ENCODE results near the gene BCAS3. TPM values are rescaled to one million over a fixed set of nuclear protein-coding genes. Genes with fewer than 3 reads are reported as not detected.

The BCAS3 gene
- total RNA-seq, 1 donor from 2014 or later, result 38.1 TPM

DNA sequence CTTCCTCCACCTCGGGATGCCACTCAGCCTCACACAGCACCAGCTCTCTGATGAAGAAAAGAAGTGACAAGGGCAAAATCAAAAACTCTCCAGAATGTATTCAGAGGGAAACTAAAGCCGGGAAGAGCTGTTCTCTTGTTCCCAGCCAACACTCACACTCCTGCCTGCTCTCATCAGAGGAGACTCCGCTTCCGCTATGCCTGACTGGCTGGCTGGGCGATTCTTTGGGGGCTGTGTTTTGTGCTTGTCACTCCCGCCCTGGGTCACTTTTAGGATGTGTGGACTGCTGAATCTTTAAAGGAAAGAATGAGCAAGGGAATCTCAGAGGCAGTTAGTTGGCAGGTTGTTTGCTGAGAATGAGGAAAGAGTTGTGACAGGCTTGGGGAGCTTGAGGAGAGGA lies 667.4 kb downstream of the BCAS3 start:
- Mint-ChIP-seq H3K9me3 (ENCODE audit: unreplicated experiment) (no peaks in the 10 kb centered on the region), H3K4me3 (ENCODE audit: unreplicated experiment) (no peak overlapping the region), H3K27me3 (ENCODE audit: unreplicated experiment) (no peaks in the 10 kb centered on the region), H3K4me1 (ENCODE audit: unreplicated experiment) (no peaks in the 10 kb centered on the region), H3K27ac (ENCODE audit: unreplicated experiment) (no peak overlapping the region), H3K36me3 (ENCODE audit: low read depth, unreplicated experiment) (peaks cover 3% of the 10 kb centered on the region)
- DNase-seq (ENCODE audit: low spot score), result no peak
- TF ChIP-seq, protein P1, sequence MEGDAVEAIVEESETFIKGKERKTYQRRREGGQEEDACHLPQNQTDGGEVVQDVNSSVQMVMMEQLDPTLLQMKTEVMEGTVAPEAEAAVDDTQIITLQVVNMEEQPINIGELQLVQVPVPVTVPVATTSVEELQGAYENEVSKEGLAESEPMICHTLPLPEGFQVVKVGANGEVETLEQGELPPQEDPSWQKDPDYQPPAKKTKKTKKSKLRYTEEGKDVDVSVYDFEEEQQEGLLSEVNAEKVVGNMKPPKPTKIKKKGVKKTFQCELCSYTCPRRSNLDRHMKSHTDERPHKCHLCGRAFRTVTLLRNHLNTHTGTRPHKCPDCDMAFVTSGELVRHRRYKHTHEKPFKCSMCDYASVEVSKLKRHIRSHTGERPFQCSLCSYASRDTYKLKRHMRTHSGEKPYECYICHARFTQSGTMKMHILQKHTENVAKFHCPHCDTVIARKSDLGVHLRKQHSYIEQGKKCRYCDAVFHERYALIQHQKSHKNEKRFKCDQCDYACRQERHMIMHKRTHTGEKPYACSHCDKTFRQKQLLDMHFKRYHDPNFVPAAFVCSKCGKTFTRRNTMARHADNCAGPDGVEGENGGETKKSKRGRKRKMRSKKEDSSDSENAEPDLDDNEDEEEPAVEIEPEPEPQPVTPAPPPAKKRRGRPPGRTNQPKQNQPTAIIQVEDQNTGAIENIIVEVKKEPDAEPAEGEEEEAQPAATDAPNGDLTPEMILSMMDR (IDR thresholded peaks at IDR 0.05; ENCODE audit: unreplicated experiment), result no peak

DNA sequence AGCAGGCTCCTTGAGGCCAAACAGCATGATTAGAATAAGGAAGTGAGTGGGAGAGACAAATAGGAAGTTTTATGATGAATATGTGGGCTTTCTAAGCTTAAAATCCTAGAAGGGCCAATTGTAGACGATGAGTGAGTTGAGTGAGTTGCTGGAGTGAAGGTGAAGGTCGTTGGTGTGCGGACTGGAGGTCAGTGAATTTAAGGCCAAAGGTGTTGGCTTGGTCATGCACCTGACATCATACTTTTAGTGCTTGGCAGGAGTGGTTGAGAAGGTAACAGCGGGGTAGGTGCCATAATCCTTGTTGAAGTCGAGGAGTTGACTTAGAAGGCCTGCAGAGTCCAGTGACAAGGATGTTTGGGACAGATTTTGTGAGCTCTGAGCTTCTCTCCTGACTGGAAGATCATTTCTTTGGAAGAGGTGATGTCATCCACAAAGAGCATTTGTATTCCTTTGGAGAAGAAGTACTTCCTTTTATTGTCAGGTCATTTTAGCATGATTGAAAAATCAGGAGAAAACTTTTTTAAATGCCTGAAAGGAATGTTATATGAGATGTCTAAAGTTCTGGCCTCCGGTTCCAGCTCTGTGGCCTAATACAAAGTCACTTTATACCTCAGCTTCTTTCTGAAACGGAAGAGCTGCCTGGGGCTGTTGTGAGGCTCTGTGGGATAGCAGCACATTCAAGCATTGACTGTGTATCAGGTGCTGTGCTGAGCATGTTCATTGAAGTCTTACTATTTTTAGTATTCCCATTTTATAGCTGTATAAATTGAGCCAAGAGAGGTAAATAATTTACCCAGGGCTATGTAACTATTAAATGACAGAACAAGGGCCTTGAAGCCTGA lies 668.4 kb downstream of the BCAS3 start:
- H3K4me1 Mint-ChIP-seq (ENCODE audit: unreplicated experiment), result no peaks in the 10 kb centered on the region
- no peak overlapping the region for H3K27ac Mint-ChIP-seq (ENCODE audit: unreplicated experiment)
- no peaks in the 10 kb centered on the region for H3K27me3 Mint-ChIP-seq (ENCODE audit: unreplicated experiment)
- TF ChIP-seq, protein P1 (IDR thresholded peaks at IDR 0.05; ENCODE audit: unreplicated experiment), result no peak
- H3K9me3 Mint-ChIP-seq (ENCODE audit: unreplicated experiment), result no peaks in the 10 kb centered on the region
- peaks cover 3% of the 10 kb centered on the region for H3K36me3 Mint-ChIP-seq (ENCODE audit: low read depth, unreplicated experiment)
- DNase-seq (ENCODE audit: low spot score), result no peak
- no peak overlapping the region for H3K4me3 Mint-ChIP-seq (ENCODE audit: unreplicated experiment)

DNA sequence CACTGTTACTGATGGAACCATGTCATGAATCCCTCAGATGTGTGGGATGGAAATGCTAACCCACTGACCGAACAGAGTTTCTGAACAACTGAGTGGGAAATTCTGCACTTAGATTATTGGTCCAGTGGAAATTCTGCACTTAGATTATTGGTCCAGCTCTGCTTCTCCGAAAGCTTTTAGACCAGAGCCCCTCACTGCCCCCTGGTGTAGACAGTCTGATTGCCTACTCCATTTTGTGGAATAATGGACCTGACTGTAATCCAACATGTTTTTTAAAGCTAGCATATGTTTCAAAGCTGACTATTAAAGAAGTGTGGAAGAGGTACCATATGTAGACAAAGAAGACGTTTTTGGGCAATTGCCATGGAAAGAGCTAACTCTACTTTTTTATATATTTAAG lies 671.7 kb downstream of the BCAS3 start:
- TF ChIP-seq, protein P1 (IDR thresholded peaks at IDR 0.05; ENCODE audit: unreplicated experiment), result no peak
- H3K27me3 Mint-ChIP-seq (ENCODE audit: unreplicated experiment), result peaks cover 4% of the 10 kb centered on the region
- H3K4me1 Mint-ChIP-seq (ENCODE audit: unreplicated experiment), result peaks cover 19% of the 10 kb centered on the region
- H3K36me3 Mint-ChIP-seq (ENCODE audit: low read depth, unreplicated experiment), result peaks cover 3% of the 10 kb centered on the region
- H3K9me3 Mint-ChIP-seq (ENCODE audit: unreplicated experiment), result no peaks in the 10 kb centered on the region
- peak; percentile 25 for DNase-seq (ENCODE audit: low spot score)
- no peak overlapping the region for H3K27ac Mint-ChIP-seq (ENCODE audit: unreplicated experiment)
- H3K4me3 Mint-ChIP-seq (ENCODE audit: unreplicated experiment), result no peak overlapping the region

DNA sequence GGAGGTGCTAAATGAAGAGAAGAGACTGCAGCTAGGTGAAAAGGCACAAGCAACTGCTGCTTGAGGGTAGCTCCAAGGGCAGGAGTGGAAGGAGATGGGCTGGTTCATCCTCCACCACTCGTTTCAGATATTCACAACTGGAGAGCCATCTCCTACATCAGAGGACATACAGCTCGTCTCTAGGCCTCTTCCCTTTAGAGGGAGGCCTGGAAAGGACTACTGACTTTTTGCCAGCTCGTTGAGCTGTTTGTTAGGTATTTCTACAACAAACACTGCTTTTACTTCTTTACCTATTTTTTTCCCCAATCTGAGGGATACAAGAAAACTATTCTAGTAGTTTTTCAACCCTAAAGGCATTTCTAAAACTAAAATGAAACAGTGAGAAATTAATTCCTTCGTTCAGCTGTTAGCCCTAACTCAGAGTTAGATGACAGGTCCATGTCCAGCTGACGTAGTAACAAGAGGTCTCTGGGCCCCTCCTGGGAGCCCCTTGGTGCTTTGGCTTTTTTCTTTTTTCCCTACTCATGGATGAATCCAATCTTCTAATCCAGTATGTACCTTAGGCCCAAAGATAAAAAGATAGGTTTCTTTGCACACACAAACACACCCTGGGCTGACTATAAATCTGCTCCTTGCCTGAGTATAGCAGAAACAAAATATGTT lies 674.2 kb downstream of the BCAS3 start:
- Mint-ChIP-seq H3K27ac (ENCODE audit: unreplicated experiment) (peak overlapping the region; percentile 8), H3K4me1 (ENCODE audit: unreplicated experiment) (peaks cover 19% of the 10 kb centered on the region), H3K9me3 (ENCODE audit: unreplicated experiment) (no peaks in the 10 kb centered on the region), H3K36me3 (ENCODE audit: low read depth, unreplicated experiment) (peaks cover 3% of the 10 kb centered on the region), H3K27me3 (ENCODE audit: unreplicated experiment) (peaks cover 4% of the 10 kb centered on the region), H3K4me3 (ENCODE audit: unreplicated experiment) (no peak overlapping the region)
- TF ChIP-seq, protein P1 (IDR thresholded peaks at IDR 0.05; ENCODE audit: unreplicated experiment), result no peak
- no peak for DNase-seq (ENCODE audit: low spot score)

DNA sequence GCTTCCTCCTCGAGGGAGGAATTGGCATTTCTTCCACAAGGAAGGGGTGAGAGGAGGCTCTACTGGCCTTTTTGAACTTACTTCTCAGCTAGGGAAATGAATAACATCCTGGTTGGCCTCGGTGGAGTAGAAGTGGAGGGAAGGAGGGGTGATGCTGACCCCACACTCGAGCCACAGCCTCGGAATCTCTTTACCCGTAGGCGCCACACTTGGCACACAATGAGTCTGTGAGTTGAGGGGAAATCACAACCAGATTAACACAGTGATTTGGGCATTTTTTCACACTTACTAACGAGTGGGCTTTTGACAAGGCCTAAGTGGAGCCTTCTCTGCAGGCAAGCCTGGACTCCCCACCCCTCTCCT lies 674.7 kb downstream of the BCAS3 start:
- Mint-ChIP-seq H3K4me1 (ENCODE audit: unreplicated experiment) (peaks cover 19% of the 10 kb centered on the region), H3K27ac (ENCODE audit: unreplicated experiment) (no peak overlapping the region), H3K27me3 (ENCODE audit: unreplicated experiment) (peaks cover 4% of the 10 kb centered on the region), H3K4me3 (ENCODE audit: unreplicated experiment) (no peak overlapping the region), H3K9me3 (ENCODE audit: unreplicated experiment) (no peaks in the 10 kb centered on the region), H3K36me3 (ENCODE audit: low read depth, unreplicated experiment) (peaks cover 3% of the 10 kb centered on the region)
- TF ChIP-seq, protein P1 (IDR thresholded peaks at IDR 0.05; ENCODE audit: unreplicated experiment), result no peak
- no peak for DNase-seq (ENCODE audit: low spot score)
